Suppressor macrophage treated with lipopolysaccharide for 4 hours (primary cell): ENCODE data around the gene CAV1.

Experiments
- DNase-seq: peaks from one replicate; pipeline ENCODE4 v3.0.0-alpha.2; 2020

Gene CAV1

GRCh38 chr7:116532102-116532688 lies 7.4 kb downstream of the CAV1 start:
- no peak for DNase-seq

- DNase-seq, result no peak
Observed at GRCh38 chr7:116534790-116535189, 10.0 kb downstream of the CAV1 start.

GRCh38 chr7:116535416-116535815 lies 10.6 kb downstream of the CAV1 start:
- DNase-seq, result no peak

- no peak for DNase-seq
Observed at GRCh38 chr7:116538138-116538537, 13.3 kb downstream of the CAV1 start.

- DNase-seq, result no peak
Observed at GRCh38 chr7:116539879-116540278, 15.0 kb downstream of the CAV1 start.

- no peak for DNase-seq
Observed at GRCh38 chr7:116540743-116541142, 15.9 kb downstream of the CAV1 start.

- no peak for DNase-seq
Observed at GRCh38 chr7:116541951-116542350, 17.1 kb downstream of the CAV1 start.

GRCh38 chr7:116542618-116543017 lies 17.8 kb downstream of the CAV1 start:
- no peak for DNase-seq

- DNase-seq, result no peak
Observed at GRCh38 chr7:116543664-116544063, 18.8 kb downstream of the CAV1 start.

GRCh38 chr7:116544487-116544886 lies 19.7 kb downstream of the CAV1 start:
- no peak for DNase-seq

GRCh38 chr7:116545411-116545993 lies 20.7 kb downstream of the CAV1 start:
- no peak for DNase-seq

- no peak for DNase-seq
Observed at GRCh38 chr7:116546054-116546453, 21.2 kb downstream of the CAV1 start.

- no peak for DNase-seq
Observed at GRCh38 chr7:116546916-116547315, 22.1 kb downstream of the CAV1 start.

GRCh38 chr7:116547347-116547746 lies 22.5 kb downstream of the CAV1 start:
- DNase-seq, result no peak

- no peak for DNase-seq
Observed at GRCh38 chr7:116548506-116548905, 23.7 kb downstream of the CAV1 start.

GRCh38 chr7:116549370-116549769 lies 24.5 kb downstream of the CAV1 start:
- DNase-seq, result no peak

GRCh38 chr7:116551692-116552091 lies 26.9 kb downstream of the CAV1 start:
- DNase-seq, result no peak

GRCh38 chr7:116552602-116553001 lies 27.8 kb downstream of the CAV1 start:
- no peak for DNase-seq

- no peak for DNase-seq
Observed at GRCh38 chr7:116553168-116553964, 28.5 kb downstream of the CAV1 start.

GRCh38 chr7:116554436-116554835 lies 29.6 kb downstream of the CAV1 start:
- no peak for DNase-seq

- no peak for DNase-seq
Observed at GRCh38 chr7:116554911-116555310, 30.1 kb downstream of the CAV1 start.

- no peak for DNase-seq
Observed at GRCh38 chr7:116557066-116557585, 32.3 kb downstream of the CAV1 start.

- no peak for DNase-seq
Observed at GRCh38 chr7:116557901-116558300, 33.1 kb downstream of the CAV1 start.
